NCI-H524 treated with DMSO at 0.1 percent for 48 hours (cell line): ENCODE data around the gene PGBD5.
A peak's percentile ranks its signal among the peaks of the same experiment; 100 is the strongest.
"Not testable (repeated sequence)": the region's sequence is repeated elsewhere in the genome, so short reads cannot be mapped to it uniquely, and the experiment has no call there.

Source experiments
- DNase-seq: peaks from one replicate; lab custom pipeline; 2025; lab: John Stamatoyannopoulos, UW

The PGBD5 gene

GRCh38 chr1:230426246-230427093, at the start of gene PGBD5:
Gene PGBD5 (minus strand): TSS chr1:230426332. CDS start chr1:230425928, 404 bp downstream.
- peak; percentile 7 for DNase-seq

DNA sequence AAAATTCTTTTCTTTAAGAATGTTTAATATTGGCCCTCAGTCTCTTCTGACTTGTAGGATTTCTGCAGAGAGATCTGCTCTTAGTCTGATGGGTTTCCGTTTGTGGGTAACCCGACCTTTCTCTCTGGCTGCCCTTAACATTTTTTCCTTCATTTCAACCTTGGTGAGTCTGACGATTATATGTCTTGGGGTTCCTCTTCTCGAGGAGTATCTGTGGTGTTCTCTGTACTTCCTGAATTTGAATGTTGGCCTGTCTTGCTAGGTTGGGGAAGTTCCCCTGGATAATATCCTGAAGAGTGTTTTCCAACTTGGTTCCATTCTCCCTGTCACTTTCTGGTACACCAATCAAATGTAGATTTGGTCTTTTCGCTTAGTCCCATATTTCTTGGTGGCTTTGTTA, 48.8 kb upstream of the PGBD5 start:
- DNase-seq = not testable (repeated sequence)

GRCh38 chr1:230470750-230471149, 44.6 kb upstream of the PGBD5 start:
- not testable (repeated sequence) for DNase-seq

DNA sequence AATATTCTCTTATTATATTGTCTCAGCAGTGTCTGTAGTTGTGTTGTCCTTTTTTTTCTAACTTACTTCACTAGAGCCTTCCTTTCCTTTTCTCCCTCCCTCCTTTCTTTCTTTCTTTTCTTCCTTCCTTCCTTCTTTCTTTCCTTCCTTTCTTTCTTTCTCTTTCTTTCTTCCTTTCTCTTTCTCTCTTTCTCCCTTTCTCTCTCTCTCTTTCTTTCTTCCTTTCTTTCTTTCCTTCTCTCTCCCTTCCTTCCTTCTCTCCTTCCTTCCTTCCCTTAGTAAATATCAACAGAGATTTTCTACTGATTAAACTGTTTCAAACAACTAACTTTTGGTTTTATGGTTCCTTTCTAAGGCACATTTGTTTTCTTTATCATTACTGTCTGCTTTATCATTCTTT, 43.1 kb upstream of the PGBD5 start:
- DNase-seq = no peak

GRCh38 chr1:230465691-230466090, 39.6 kb upstream of the PGBD5 start:
- DNase-seq = no peak

- peak; percentile 72 for DNase-seq
Measured at GRCh38 chr1:230464671-230465070, 38.5 kb upstream of the PGBD5 start.

DNA sequence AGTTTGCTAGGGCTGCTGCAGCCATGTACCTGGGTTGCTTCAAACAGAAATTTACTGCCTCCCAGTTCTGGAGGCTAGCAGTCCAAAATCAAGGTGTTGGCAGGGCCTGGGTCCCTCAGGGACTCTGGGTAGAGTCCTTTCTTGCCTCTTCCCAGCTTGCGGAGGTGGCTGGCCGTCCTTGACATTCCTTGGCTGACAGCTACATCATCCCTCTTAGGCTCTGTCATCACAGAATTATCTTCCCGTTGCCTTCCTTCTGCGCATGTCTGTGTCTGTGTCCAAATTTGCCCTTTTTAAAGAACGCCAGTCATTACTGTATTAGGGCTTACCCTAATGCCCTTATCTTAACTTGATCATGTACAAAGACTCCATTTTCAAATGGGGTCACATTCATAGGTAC, 37.6 kb upstream of the PGBD5 start:
- no peak for DNase-seq

GRCh38 chr1:230463326-230463725, 37.2 kb upstream of the PGBD5 start:
- no peak for DNase-seq

DNA sequence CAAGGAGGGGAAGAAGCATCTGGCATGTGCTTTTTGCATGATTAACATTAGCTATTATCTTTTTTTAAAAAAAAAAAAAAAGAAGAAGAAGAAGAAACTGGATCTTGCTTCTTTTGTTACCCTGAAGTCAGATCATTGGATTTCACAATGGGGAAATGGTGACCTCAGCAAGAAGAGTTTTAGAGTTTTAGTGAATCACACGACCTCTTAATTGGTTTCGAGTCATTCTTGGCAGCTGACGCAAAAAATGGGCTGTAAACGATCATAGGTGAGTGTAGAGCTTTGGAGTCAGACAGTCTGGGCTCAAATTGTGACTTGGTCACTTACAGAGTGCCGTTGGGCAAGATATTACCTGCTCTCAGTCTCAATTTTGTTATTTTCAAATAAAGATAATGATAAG, 33.3 kb upstream of the PGBD5 start:
- DNase-seq = no peak

GRCh38 chr1:230458509-230458908, 32.4 kb upstream of the PGBD5 start:
- DNase-seq = no peak

GRCh38 chr1:230456478-230456877, 30.3 kb upstream of the PGBD5 start:
- DNase-seq = no peak

- DNase-seq = no peak
Measured at GRCh38 chr1:230455291-230455690, 29.2 kb upstream of the PGBD5 start.

DNA sequence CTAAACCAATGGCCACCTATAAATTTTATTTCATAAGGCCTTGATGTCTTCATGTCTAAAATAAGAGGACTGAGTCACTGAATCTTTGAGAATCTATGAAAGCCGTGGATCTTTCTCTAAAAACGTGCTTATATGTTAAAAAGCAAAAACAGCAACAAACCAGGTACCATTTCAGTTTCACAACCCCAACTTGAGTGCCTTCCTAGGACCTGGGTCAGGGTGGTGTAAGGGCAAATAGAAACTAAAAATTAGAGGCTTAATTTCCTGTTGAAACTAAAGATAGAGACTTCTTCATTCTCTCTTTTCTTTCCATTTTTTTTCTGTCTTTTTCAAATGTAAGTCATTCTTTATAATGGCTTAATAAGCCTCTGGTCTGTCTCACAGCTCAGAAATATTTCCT, 27.2 kb upstream of the PGBD5 start:
- DNase-seq = no peak

GRCh38 chr1:230441183-230442029, 15.3 kb upstream of the PGBD5 start:
- DNase-seq = no peak

DNA sequence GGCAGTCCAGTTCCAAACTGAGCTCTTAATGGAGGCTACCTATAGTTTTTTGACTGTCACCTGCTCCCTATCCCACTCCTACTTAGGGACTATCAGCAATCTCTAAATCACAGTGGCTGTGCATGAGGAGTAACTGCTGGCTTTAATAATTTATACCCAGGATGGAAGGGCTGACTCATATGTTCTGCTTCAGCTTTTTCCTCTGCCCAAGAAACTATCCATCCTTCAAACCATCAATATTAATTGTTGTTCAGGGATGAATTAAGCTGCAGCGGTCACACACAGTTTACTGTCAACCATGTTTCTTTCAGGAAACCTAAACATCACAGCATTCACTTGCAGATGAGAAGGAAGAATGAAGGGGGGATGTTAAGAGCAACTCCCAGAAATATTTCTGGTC, 9.0 kb upstream of the PGBD5 start:
- no peak for DNase-seq

- DNase-seq = no peak
Measured at GRCh38 chr1:230431527-230431926, 5.4 kb upstream of the PGBD5 start.

GRCh38 chr1:230430499-230430898, 4.4 kb upstream of the PGBD5 start:
- DNase-seq = no peak

- no peak for DNase-seq
Measured at GRCh38 chr1:230429067-230429735, 3.1 kb upstream of the PGBD5 start.

- no peak for DNase-seq
Measured at GRCh38 chr1:230427981-230428380, 1.8 kb upstream of the PGBD5 start.

DNA sequence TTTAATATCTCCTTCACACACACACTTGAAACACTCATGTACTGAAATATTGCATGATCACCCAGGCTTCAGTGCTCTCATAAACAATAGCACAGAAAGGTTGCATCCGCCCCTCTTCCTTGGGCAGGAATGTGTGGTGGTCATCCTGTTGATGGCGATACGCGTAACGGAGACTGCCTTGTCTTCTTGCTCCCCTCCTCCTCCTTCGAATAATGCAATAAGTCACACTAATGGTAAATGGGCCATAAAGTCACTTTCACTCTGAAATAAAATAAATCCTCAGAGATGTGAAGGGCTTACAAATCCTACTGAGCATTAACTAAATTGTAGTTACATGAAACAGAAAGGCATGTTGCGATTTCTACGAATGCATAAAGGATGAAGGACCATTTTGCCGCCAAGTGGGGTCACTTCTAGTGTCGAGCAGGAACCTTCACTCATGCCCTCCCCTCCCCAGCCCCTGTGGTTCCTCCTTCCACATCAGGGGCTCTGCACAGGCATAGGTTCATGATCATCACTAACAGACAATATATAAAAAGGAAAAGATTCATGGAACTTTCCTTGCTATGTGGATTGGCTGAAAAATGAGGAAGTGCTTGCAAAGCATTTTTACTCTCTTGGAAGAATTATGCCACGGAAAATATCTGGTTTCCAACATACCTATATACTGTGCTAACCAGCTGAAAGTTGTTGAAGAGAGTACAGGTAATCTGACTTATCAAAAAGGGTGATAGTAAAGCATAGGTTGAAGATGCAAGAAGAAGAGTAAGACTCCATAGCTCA, 1.2 kb upstream of the PGBD5 start:
- DNase-seq = no peak

GRCh38 chr1:230425252-230426091, 660 bp downstream of the PGBD5 start:
- no peak for DNase-seq
